Neuronal stem cell (in vitro differentiated cells): ENCODE data around the gene DEAF1.

Source experiments
- DNase-seq: peaks from one replicate; pipeline ENCODE4 v3.0.0-alpha.2; 2013; ENCODE audit warnings: low spot score
- H2AFZ ChIP-seq: one replicate; pipeline ENCODE4 v1.6.1; 2013; ENCODE audit warnings: mild to moderate bottlenecking, low read length, inconsistent platforms
- H2AK5ac ChIP-seq: 2 replicates; pipeline ENCODE4 v1.6.1; 2013; ENCODE audit warnings: low read depth, mild to moderate bottlenecking, inconsistent platforms, low read length, moderate library complexity, mixed read lengths
- H2BK120ac ChIP-seq: 2 replicates; pipeline ENCODE4 v1.6.1; 2013; ENCODE audit warnings: low read depth, mild to moderate bottlenecking, inconsistent platforms, low read length, moderate library complexity, mixed read lengths
- H2BK12ac ChIP-seq: one replicate; pipeline ENCODE4 v1.6.1; 2013; ENCODE audit warnings: low read length, inconsistent platforms
- H2BK15ac ChIP-seq: 2 replicates; pipeline ENCODE4 v1.6.1; 2013; ENCODE audit warnings: mild to moderate bottlenecking, low read length, inconsistent platforms, mixed read lengths
- H2BK5ac ChIP-seq: one replicate; pipeline ENCODE4 v1.6.1; 2013; ENCODE audit warnings: inconsistent platforms, mild to moderate bottlenecking, low read length, moderate library complexity
- H3K14ac ChIP-seq: one replicate; pipeline ENCODE4 v1.6.1; 2013; ENCODE audit warnings: low read length, inconsistent platforms
- H3K18ac ChIP-seq: 2 replicates; pipeline ENCODE4 v1.6.1; 2013; ENCODE audit warnings: low read length, inconsistent platforms
- H3K23ac ChIP-seq: 2 replicates; pipeline ENCODE4 v1.6.1; 2013; ENCODE audit warnings: low read depth, mild to moderate bottlenecking, mixed read lengths, low read length, inconsistent platforms; ENCODE audit not compliant: poor library complexity
- H3K27ac ChIP-seq: replicated peaks from 3 replicates; pipeline ENCODE4 v1.5.1; 2013; ENCODE audit warnings: low read length, inconsistent platforms
- H3K27me3 ChIP-seq, 3 experiments: 2 replicates each; pipeline ENCODE4 v1.6.1; 2013; ENCODE audit warnings: low read length in 3 of 3, mild to moderate bottlenecking in 2 of 3, inconsistent platforms in 1 of 3, low read depth in 1 of 3, mixed read lengths in 1 of 3, moderate library complexity in 1 of 3; ENCODE audit not compliant: control insufficient read depth in 3 of 3, insufficient read depth in 3 of 3
- H3K36me3 ChIP-seq, 2 donors: replicated peaks in 1 of 2; 2 replicates each; pipeline ENCODE4 v1.6.1; 2013; ENCODE audit warnings: low read length in 2 of 2; ENCODE audit not compliant: control insufficient read depth in 2 of 2, insufficient read depth in 2 of 2
- H3K4ac ChIP-seq: 2 replicates; pipeline ENCODE4 v1.6.1; 2013; ENCODE audit warnings: inconsistent platforms, mild to moderate bottlenecking, low read length, moderate library complexity
- H3K4me1 ChIP-seq, 2 donors: 1 replicate in 1 of 2; 2 replicates in 1 of 2; pipeline ENCODE4 v1.6.1; 2013; ENCODE audit warnings: low read length in 2 of 2, low read depth in 1 of 2; ENCODE audit not compliant: control insufficient read depth in 2 of 2, insufficient read depth in 1 of 2
- H3K4me2 ChIP-seq: one replicate; pipeline ENCODE4 v1.6.1; 2013; ENCODE audit warnings: mild to moderate bottlenecking, low read length, inconsistent platforms; ENCODE audit not compliant: insufficient read depth, poor library complexity, severe bottlenecking
- H3K4me3 ChIP-seq, 2 donors: 2 replicates each; pipeline ENCODE4 v1.5.1; 2013; ENCODE audit warnings: low read length in 2 of 2, mild to moderate bottlenecking in 2 of 2, inconsistent platforms in 1 of 2, moderate library complexity in 1 of 2
- H3K79me1 ChIP-seq: one replicate; pipeline ENCODE4 v1.6.1; 2013; ENCODE audit warnings: low read depth, mild to moderate bottlenecking, inconsistent platforms, low read length, moderate library complexity
- H3K9ac ChIP-seq: one replicate; pipeline ENCODE4 v1.6.1; 2013; ENCODE audit warnings: mild to moderate bottlenecking, low read depth, low read length, inconsistent platforms; ENCODE audit not compliant: poor library complexity
- H3K9me3 ChIP-seq, 2 donors: replicated peaks in 1 of 2; 2 replicates each; pipeline versions ENCODE3 to v1.6.1; 2013; ENCODE audit warnings: low read length in 2 of 2, mild to moderate bottlenecking in 2 of 2, inconsistent platforms in 1 of 2, low read depth in 1 of 2, mixed read lengths in 1 of 2, moderate library complexity in 1 of 2; ENCODE audit not compliant: control insufficient read depth in 2 of 2, insufficient read depth in 1 of 2
- H4K8ac ChIP-seq: one replicate; pipeline ENCODE4 v1.6.1; 2013; ENCODE audit warnings: low read depth, mild to moderate bottlenecking, inconsistent platforms, low read length, moderate library complexity
- H4K91ac ChIP-seq: one replicate; pipeline ENCODE4 v1.6.1; 2013; ENCODE audit warnings: low read length, low read depth, mild to moderate bottlenecking, inconsistent platforms; ENCODE audit not compliant: poor library complexity
- WGBS, 2 donors: extraction: QIAGEN DNeasy Blood & Tissue Kit; methylation state at CpG; one replicate each; pipeline ENCODE4 v1.1.7; 2013; ENCODE audit warnings: missing lambda C conversion rate in 2 of 2, mixed read lengths in 1 of 2; ENCODE audit not compliant: insufficient read length in 2 of 2, insufficient replicate concordance in 1 of 2; ENCODE audit errors: extremely low coverage in 2 of 2; 5-methylcytosine and 5-hydroxymethylcytosine counted together

Gene DEAF1

DNA sequence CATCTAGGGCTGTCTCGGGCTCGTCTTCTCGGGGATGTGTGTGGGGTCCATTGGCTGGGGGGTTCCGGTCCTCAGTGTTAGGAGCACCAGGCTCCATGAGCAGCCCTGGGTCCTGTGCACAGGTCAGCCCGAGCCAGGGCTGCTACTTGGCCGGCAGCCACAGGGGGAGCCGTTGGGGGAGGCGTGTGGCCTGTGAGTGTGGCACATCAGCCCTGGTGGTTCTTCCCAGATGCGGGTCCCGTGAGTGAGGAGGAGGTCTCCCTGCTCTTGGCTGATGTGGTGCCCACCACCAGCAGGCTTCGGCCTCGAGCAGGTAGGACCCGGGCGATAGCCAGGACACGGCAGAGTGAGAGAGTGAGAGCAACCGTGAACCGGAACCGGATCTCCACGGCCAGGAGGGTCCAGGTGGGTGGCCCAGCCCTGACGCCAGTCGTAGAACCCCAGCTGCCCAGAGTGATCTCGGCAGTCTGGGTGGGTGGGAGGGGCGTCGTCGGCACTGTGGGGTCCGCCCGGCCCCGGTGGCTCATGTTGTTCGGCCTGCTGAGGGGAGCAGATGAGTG is 97.8 kb downstream of the DEAF1 start:
- Histone ChIP-seq H2BK5ac (peak overlapping the region; percentile 88), H3K27me3 (no peaks in the 10 kb centered on the region), H2BK120ac (no peak overlapping the region), H3K4me1 (no peaks in the 10 kb centered on the region), H2BK15ac (no peak overlapping the region), H3K23ac (peak overlapping the region; percentile 1), H4K8ac (no peak overlapping the region), H3K36me3 (peaks cover 63 to 95% of the 10 kb centered on the region in 2 donors), H2AFZ (no peak overlapping the region), H3K4ac (no peak overlapping the region), H3K18ac (no peak overlapping the region), H2BK12ac (no peak overlapping the region), H2AK5ac (no peak overlapping the region), H3K14ac (no peak overlapping the region), H3K79me1 (peaks cover 8% of the 10 kb centered on the region), H4K91ac (no peak overlapping the region), H3K4me2 (no peak overlapping the region), H3K27ac (no peak overlapping the region), H3K9ac (no peak overlapping the region), H3K4me3 (no peak overlapping the region), H3K9me3 (no peaks in the 10 kb centered on the region)
- no peak for DNase-seq
- no CpG with 5 or more reads among the region's 29 CpGs for WGBS, 2 donors

DNA sequence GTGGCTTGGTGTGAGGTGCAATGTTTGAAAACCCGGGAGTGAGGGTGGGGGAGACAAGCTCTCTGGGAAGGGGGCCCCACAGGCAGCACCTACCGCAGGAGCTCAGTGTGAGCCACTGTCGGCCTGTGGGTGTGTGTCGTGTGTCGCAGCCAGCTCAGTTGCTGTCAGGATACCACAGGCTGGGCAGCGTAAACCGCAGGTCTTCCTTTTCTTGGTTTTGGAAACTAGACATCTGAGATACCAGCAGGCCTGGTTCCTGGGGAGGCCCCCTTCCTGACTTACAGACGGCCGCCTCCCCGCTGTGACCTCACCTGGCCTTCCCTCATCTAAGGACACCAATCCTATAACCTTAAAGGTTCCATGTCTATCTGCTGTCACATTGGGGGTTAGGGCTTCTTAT is 98.6 kb downstream of the DEAF1 start:
- H2AFZ ChIP-seq, result no peak overlapping the region
- H3K27me3 ChIP-seq, result no peaks in the 10 kb centered on the region
- peaks cover 60 to 92% of the 10 kb centered on the region in 2 donors for H3K36me3 ChIP-seq
- no peak overlapping the region for H2BK15ac ChIP-seq
- no peak overlapping the region for H3K4ac ChIP-seq
- H3K9me3 ChIP-seq, result no peaks in the 10 kb centered on the region
- DNase-seq, result no peak
- no peaks in the 10 kb centered on the region for H3K4me1 ChIP-seq
- no peak overlapping the region for H2BK5ac ChIP-seq
- H3K4me2 ChIP-seq, result no peak overlapping the region
- no peak overlapping the region for H3K9ac ChIP-seq
- no peak overlapping the region for H3K4me3 ChIP-seq
- H3K27ac ChIP-seq, result no peak overlapping the region
- H2BK120ac ChIP-seq, result no peak overlapping the region
- H3K23ac ChIP-seq, result no peak overlapping the region
- H3K14ac ChIP-seq, result no peak overlapping the region
- H2BK12ac ChIP-seq, result no peak overlapping the region
- WGBS, 2 donors, result no CpG with 5 or more reads among the region's 10 CpGs
- no peak overlapping the region for H4K8ac ChIP-seq
- H3K79me1 ChIP-seq, result peaks cover 6% of the 10 kb centered on the region
- H3K18ac ChIP-seq, result no peak overlapping the region
- no peak overlapping the region for H4K91ac ChIP-seq
- no peak overlapping the region for H2AK5ac ChIP-seq

DNA sequence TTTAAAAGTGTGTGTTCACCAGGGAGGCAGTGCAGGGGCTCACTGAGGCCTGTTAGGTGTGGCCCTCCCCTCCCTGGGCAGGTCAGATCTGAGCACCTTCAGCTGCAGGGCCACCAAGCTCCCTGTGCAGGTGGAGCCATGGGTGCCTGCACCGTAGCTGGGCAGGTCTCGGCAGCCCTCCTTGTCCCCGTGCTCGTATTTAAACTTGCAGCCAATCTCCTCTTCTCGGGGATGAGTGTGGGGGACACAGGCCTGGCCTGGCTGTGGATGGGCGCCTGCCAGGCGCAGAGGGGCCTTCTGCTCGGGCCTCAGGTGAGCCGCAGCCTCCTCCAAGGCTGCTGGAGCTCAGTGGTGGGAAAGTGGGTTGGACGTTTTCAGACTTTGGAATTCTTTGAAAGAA is 99.6 kb downstream of the DEAF1 start:
- no CpG with 5 or more reads among the region's 10 CpGs for WGBS, 2 donors
- peak overlapping the region; percentile 8 for H3K14ac ChIP-seq
- H3K9me3 ChIP-seq, result no peaks in the 10 kb centered on the region
- no peak overlapping the region for H2BK15ac ChIP-seq
- peak overlapping the region; percentile 8 for H3K18ac ChIP-seq
- no peak overlapping the region for H2BK12ac ChIP-seq
- H3K36me3 ChIP-seq, result peaks cover 60 to 96% of the 10 kb centered on the region in 2 donors
- H2BK120ac ChIP-seq, result no peak overlapping the region
- peak overlapping the region; percentile 66 for H3K4ac ChIP-seq
- peaks cover 6% of the 10 kb centered on the region for H3K79me1 ChIP-seq
- no peak overlapping the region for H2AFZ ChIP-seq
- no peak overlapping the region for H3K4me2 ChIP-seq
- no peak overlapping the region for H4K8ac ChIP-seq
- peak overlapping the region; percentile 12 for H3K9ac ChIP-seq
- H2AK5ac ChIP-seq, result no peak overlapping the region
- H3K4me1 ChIP-seq, result no peaks in the 10 kb centered on the region
- no peak overlapping the region for H4K91ac ChIP-seq
- no peak overlapping the region for H3K27ac ChIP-seq
- H2BK5ac ChIP-seq, result no peak overlapping the region
- no peak for DNase-seq
- H3K23ac ChIP-seq, result peak overlapping the region; percentile 55
- H3K27me3 ChIP-seq, result no peaks in the 10 kb centered on the region
- H3K4me3 ChIP-seq, result no peak overlapping the region
